G401 (cell line): Measurements from ENCODE around the gene CCDC148. TPM values are rescaled to one million over a fixed set of nuclear protein-coding genes. Genes with fewer than 3 reads are reported as not detected.

ENCODE experiments used
- DNase-seq: peaks from one replicate; pipeline ENCODE4 v3.0.0-alpha.2; 2015; ENCODE audit warnings: low spot score
- in situ Hi-C: cut with HindIII; loops from 2 replicates; pipeline ENCODE4 v1.10.0; 2016; ENCODE audit warnings: low sequenced_read_pairs, mixed read lengths
- total RNA-seq: library from RNA; depleted of rRNA; stranded (reverse); fragments of >200 nt; shearing (Covaris generic); gene quantifications from 2 replicates; pipeline ENCODE4 v1.2.3, GENCODE V29; 2014; rRNA removed

Gene CCDC148
- total RNA-seq: 2.5 and 4.1 TPM in 2 replicates

DNA sequence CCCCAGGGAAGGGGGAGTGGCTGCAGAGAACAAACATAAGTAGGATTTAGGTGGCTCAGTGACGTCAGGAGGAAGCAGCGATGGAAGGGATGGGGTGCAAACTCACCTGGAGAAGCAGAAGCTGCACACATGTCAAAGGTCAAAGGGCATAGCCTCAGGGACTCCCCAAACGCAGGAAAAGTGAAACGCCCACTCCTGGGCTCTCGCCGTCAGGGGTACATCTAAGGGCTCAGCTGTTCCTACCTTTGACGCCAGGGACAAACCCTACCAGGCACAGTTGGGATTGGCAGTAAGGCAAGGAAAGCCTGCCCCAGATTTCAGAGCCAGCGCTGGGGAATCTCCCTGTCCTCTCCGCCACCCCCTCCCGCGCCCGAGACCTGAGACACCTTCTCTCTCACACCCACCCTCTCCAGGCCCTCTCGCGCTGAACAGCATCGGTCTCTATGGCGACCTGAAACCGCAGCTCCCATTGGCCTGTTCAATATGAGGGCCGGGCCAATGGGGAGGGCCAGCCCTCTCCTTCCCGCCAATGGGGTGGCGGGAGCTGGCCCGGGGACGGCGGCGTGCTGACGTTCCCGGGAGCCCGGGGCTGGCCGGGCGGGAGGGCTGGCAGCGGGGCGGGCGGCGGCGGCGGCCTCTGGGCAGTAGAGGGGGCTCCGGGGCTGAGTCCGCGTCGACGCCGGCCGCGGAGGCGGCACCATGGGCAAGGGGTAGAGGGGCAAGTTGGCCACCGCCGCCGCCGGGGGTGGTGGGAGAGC lies at the start of gene CCDC148, which contains the start of gene PKP4:
Gene CCDC148 (minus strand): TSS at position 445 of the 758 bp plus-strand sequence. CDS start 314 bp downstream, at position 131.
Gene PKP4 (plus strand): TSS at position 644 of the 758 bp plus-strand sequence. CDS start 76,233 bp downstream, outside the sequence.
- peak; percentile 97 for DNase-seq
- in situ Hi-C loops: no loop called here

DNA sequence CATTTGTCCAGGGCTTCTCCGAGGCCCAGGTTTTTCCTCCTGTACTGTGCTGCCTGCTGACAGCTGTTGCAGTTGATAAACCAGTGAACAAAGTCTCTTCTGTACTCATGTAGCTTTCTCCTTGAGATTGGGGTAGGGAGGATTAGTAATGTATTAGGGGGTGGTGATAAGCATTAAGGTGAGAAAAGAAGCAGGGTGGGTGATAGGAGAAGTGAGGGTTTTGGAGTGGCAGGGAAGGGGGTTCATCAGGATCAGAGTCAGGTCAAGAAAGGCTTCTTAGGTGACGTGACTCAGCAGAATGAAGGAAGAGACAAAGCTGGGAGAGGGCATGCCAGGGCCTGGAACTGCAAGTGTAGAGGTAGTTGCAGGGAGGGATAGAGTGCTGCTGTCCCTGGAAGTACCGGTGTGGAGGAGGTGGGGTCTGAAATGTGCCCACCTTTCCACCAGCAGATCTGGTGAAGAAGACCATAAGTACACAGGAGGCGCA lies 48.9 kb upstream of the CCDC148 start:
- in situ Hi-C loops: no loop called here

DNA sequence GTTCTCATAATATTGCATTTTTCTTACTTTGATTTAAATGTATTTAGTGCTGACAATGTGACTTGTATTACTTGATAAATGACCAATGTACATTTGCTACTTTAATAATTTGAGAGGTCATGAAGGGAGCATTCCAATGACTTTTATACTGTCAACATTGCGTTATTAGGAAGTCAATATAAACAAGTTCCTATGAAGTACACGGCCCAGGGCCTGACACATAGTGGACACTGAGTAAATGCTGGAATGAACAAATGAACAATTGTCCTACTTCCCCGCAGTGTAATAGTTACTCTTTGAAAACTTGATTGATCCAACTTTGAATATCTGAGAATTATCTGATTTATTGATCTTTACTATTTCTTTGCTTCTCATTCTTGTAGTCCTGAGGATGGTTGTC lies 47.5 kb upstream of the CCDC148 start:
- DNase-seq: no peak
- in situ Hi-C loops: no loop called here

More for the DNA sequence above, 48.9 kb upstream of the CCDC148 start:
- DNase-seq: no peak

DNA sequence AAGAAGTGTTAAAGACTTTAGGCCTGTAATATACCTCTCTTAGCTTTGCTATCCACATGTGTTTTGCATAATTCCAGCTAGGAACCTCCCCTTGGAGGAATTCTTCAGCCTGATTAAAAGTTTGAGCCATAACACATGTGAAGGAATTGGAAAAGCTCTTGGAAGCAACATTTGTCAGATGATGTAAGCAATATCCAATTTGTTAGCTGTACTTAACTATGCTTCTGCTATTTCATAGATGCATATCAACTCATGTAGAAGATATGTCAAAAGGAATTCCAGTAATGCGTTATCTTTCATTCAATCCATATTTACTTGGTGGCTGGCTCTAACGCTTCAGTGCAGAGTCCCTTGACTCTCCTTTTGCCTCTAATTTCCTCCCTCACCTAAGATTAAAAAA lies 46.4 kb upstream of the CCDC148 start:
- in situ Hi-C loops: no loop called here
- no peak for DNase-seq

DNA sequence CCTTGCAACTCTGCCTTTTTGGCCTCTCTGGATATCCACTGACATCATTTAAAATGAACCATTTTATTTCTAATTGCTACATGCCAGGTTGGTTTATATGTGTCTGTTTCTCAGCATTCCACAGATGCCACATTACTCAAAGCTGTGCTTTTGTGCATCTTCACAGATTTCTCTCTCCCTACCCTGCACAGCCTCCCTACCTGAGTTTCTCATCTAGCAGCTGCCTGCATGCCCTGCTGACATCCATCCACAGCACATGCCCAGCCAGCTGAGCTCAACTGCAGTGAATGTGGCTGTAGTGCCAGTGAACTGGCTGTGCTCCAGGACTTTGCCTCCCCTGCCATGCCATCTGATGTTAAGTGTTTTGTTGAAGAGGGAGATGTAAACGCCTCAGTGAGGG lies 44.7 kb upstream of the CCDC148 start:
- in situ Hi-C loops: no loop called here
- DNase-seq: peak; percentile 63

DNA sequence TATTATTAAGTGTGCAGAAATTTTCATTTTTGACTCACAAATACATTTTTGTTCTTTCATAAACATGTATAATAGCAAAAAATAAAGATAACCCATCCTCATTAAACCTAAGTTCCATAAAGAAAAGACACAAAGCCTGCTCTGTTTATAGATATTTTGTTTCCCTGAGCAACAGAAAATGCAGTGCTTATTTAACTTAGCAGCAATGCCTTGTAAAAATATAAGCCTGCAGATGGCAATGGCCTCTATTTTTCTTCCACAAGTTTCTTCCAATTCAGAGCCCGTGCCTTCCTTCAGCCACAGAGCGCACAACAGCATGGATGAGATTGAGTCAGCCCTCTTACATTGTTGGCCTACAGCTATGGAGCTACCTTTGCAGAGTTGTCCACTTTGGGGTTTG lies 43.8 kb upstream of the CCDC148 start:
- DNase-seq: no peak
- in situ Hi-C loops: no loop called here

DNA sequence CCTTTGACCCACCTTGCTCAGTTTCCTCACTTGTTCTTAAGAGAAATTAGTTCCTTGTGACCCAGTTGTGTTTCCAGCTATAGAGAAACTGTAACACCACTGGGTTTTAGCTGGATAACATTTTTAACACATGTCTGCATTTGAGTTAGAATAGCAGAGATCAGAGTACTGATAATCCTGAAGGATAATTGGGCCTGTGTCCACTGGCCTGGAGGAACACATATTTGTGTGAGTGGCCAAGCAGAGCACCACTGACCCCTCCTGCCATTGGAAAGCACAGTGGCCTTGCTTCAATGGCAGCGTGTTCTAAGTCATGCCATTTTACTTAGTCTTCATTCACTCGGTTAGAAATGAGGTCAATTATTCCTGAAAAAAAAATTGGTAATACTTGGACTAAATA lies 42.8 kb upstream of the CCDC148 start:
- no peak for DNase-seq
- in situ Hi-C loops: no loop called here

DNA sequence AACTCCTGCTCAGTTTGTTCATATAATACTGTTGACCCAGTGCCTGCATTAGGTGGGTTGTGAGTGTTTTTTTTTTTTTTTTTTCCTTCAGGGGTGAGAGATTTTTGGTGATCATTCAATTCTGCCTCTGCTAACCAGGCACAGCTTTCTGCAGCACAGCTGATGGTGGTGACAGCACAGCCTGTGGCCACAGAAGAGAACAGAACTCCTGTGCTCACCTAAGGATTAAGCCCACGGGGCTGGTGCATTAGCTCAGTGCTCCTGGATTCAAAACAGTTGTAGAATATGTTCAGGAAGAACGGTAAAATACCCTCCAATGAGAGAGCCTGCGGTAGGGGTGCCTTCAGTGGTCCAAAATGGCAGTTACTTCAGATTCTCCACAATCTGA lies 42.2 kb upstream of the CCDC148 start:
- in situ Hi-C loops: no loop called here

DNA sequence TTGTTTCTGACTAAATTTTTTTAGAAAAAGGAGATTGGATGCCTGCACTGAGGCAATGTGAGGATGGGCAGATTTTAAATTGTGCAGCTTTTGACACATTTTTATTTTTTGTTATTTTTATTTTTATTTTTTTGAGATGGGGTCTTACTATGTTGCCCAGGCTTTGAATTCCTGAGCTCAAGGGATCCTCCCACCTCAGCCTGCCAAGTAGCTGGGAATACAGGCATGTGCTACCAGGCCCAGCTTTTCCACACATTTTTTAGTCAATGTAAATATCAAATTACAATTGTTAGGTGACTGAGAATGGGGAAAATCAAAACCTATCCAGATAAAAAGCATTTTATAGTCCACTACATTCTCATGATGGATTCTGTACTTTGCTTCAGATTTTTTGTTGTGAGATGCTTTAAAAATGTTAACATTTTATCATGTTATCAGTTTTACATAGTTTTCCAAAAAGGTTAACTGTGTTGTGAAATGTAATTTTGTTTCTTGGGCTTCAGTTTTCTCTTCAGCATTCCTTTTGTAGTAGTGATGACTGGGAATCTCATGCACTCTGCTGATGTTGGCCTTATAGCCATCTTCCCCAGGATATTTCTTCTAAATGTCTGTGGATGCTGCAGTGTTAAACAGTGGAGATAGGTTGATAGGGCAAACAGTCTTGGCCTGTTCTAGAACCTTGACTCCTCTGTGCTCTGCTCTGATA lies 41.6 kb upstream of the CCDC148 start:
- in situ Hi-C loops: no loop called here
- DNase-seq: no peak

More for the DNA sequence above, 42.2 kb upstream of the CCDC148 start:
- DNase-seq: no peak

DNA sequence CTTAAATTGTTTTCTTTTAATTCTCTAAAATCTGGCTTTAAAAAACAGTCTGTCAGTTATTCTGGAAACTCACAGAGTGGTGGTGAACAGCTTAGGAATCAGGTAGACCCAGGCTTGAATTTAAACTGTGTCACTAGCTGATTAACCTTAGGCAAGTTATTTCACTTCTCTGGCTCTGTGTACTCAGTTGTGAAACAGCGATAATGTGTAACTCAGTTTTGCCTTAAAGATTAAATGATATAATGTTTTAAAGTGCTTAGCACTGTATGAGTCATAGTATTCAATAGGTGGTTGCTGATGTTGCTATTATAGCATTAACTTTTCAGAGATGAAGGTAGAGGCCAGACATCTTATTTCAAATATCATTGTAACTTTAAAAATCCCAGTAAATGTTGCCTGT lies 40.9 kb upstream of the CCDC148 start:
- DNase-seq: no peak

DNA sequence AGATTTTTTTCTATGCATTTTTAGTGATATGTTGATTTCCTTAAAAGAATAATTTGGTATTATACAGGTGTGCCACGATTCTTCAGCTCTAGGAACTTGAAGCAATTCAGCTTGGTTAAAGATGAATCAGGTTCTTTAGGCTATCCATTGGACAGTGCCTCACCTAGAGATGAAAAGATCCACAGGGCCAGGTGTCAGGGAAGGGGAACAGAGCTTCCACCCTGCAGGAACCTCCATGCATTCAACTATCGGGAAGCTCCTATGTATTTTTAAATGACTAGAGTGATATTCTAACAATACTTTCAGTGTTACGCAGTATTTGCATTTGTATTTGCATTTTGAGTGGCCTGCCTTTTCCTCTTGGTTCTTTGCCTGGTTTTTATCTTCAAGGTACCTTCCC lies 40.4 kb upstream of the CCDC148 start:
- DNase-seq: no peak
- in situ Hi-C loops: no loop called here

More for the DNA sequence above, 40.9 kb upstream of the CCDC148 start:
- in situ Hi-C loops: no loop called here

DNA sequence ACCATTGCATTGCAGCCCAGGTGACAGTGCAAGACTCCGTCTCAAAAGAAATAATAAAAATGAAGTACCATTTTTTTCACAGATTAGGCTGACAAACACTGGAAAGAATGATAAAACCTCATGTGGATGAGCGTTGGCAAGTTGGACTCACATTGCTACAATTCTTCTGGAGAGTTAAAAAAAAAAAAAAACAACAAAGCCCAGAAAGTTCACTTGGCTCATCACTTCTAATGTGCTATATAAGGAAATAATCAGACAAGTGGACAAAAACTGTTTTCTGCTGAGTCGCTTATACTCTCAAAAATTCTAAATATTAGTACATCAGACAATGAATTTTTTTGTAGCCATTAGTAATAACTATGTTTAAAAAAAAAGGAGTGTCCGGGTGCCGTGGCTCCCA lies 38.6 kb upstream of the CCDC148 start:
- DNase-seq: no peak
- in situ Hi-C loops: no loop called here

DNA sequence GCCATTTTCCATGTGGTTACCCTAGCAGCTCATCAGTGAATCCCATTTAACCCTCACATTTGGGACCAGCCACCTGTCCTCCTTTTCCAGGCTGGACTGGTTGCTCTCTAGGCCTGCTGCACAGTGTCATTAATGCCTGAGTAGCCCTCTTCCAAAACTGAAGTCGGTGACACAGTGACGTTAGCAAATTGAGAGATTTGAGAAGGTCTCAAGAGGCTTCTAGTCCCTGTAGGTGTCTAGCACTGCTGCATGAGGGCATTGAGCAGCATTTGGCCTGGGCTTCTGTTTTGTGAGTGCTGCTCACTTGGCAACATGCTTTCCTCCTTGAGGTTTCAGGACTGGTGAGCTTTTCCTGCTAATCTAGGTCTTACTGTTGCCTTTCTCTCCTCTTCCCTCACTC lies 36.9 kb upstream of the CCDC148 start:
- in situ Hi-C loops: no loop called here
- DNase-seq: peak; percentile 62

DNA sequence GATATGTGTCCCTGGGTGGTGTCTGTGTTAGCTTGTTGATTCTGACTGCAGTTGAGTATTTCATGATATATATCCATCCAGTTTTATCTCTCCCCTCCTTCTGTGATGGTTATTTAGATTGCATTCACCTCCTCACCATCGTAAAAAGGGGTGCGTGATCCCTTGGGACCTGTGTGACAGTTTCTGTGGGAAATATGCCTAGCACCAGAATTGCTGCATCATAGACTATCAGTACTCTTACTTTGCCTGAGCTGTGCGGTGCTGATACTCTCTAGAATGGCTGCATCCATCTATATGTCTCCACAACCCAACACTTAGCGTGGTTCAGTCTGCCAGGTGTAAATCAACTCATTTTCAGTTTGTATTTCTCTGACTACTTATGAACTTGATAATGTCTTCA lies 34.5 kb upstream of the CCDC148 start:
- in situ Hi-C loops: no loop called here
- DNase-seq: no peak

DNA sequence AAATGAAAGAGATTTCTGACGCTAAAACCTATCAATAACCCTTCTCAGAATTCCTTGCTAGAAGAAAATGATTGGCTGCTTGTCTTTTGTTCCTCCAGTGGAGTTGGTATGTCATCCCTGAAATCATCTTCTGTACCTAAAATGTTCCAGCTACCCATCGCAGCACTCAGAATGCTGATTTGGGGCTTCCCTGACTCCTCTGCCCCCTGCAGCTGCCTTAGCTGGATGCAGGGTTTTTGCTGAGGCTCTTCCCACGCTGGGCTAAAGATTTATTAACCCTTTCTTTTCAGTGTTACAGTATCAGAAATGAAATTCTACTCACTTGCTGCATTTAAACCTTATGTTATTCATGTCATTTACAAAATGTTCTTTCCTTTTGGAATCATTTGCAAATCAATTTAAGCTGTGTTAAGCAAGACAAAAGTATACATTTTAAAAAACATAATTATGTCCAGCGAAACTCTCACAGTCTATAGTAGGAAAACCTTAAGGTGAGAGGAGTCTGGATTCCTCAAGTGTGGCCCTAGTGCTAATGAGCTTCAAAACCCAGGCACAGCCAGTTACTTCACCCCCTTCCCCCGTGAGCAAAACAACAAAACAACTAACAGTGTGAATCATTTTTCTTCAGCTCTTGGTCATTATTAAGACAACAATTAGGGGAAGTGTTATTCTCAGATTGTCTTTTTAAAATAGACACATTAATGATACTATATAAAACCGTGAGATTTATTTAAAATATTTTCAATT lies 33.0 kb upstream of the CCDC148 start:
- peak; percentile 52 for DNase-seq
- in situ Hi-C loops: no loop called here

DNA sequence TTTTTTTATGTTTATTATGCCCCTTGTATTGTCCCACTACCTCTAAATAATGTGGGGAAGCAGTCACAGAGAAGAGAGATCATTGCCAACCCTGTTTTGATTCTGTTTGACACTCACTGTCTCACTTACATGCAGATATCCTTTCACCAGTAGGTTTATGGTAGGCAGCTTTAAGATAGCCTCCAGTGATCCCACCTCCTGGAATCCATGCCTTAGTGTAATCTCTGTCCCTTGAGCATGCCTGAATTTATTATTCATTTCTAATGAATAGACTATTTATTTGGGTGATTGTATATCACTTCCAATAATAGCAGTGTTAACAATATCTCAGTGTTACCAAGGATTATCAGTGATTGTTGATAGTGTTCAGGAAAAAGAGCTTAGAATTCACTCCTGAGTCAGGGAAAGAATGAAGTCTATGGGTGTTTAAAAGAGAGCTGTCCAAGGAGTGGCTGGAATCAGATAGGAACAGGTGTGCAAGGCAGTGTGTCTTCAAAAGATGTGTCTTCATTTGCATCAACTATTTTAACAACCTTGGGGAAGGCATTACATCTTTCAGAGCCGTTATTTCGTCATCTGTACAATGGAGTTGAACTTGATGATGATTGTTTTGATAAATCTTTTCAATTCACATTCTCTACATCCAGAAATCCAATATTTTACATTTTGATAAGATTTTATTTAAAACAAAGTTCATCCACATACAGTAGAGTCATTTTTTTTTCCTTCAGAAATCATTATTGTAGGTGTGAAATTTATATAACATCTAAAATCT lies 32.1 kb upstream of the CCDC148 start:
- peak; percentile 49 for DNase-seq
- in situ Hi-C loops: no loop called here

DNA sequence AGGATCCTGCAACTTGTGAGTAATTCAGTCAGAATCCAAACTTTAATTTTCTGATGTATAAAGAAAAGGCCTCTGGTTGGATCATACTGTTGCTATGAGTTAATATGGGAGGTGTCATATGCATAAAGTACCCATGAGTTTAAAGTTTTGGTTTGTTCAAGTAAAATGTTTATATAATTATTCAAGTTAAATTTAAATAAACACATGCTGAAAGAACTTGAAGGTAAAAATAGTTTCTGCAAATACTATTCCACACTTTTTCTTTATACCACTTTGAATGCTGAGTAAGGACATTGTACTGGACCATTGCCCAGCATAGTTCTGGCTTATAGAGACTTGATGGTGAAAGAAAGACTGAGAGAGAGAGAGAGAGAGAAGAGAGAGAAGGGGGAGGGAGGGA lies 30.9 kb upstream of the CCDC148 start:
- in situ Hi-C loops: no loop called here
- peak; percentile 44 for DNase-seq

DNA sequence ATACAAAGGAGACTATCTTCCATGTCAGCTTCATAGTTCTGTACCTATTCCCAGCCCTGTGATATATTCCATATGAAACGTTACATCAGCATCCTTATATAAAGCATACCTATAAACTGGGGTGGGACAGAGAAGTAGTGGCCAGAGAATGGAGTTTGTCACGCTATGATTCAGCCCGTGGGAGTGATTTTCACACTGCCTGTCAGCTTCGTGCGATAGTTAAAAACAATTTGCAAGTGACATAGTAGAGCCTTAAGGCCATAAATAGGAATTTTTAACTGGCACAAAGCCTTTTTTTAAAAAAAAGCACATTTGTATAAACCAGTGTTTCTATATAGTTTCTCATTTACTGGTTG lies 30.4 kb upstream of the CCDC148 start:
- in situ Hi-C loops: no loop called here
- DNase-seq: no peak
